Measurements from ENCODE around the gene CD101. TPM values are rescaled to one million over a fixed set of nuclear protein-coding genes. Genes with fewer than 3 reads are reported as not detected.

CD101 gene
- total RNA-seq, 1 experiment from 2014 or later, result 0.86 TPM

DNA sequence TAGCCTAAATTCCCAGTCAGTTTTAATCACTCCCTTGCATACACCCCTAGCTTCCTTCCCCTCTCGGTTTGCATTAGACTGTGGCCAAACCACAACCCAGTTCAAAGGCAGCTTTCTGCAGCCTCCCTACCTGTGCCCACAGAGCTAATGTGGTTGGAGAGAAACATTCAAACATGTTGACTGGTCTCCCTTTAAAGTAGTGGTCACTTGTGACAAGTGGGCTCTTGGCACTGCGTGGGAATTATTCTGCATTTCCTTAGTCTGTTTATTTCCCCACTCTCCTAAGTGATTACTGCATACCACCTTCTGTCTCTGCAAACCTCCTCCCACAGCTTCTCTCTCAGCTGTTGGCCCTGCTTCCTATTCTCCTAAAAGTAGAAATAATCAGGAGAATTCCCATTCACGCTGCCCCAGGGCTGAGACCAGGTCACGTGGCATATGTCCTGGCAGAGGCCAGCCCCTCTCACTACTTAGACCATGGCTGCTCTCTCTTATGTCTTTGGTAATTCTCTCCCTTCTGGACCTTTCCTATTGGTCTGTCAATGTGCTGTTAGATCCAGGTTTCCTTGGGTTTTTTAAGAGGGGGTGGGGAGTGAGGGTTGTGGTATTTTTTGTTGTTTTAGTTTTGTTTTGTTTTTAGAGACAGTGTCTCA lies 38.4 kb upstream of the CD101 start:
- no peak overlapping the region for H3K4me3 Mint-ChIP-seq (ENCODE audit: unreplicated experiment)
- no peaks in the 10 kb centered on the region for H3K9me3 Mint-ChIP-seq (ENCODE audit: unreplicated experiment)
- POLR2A ChIA-PET, result no interaction called here
- Histone ChIP-seq H3K36me3 (ENCODE audit: control insufficient read depth, insufficient read depth, low read length) (0 out of 2 replicates have a peak, but pooled peaks cover 1% of the 10 kb centered on the region), H3K27me3 (replicated peaks; ENCODE audit: control insufficient read depth, insufficient read depth, low read length) (no peaks in the 10 kb centered on the region), H3K4me3 (ENCODE audit: low read depth, low read length) (no peak overlapping the region), H3K4me1 (no peaks in the 10 kb centered on the region), H3K9me3 (no peaks in the 10 kb centered on the region)
- no peaks in the 10 kb centered on the region for H3K27me3 Mint-ChIP-seq (ENCODE audit: insufficient read depth, unreplicated experiment)
- CTCF ChIA-PET, result no interaction called here
- TF ChIP-seq, protein P1, sequence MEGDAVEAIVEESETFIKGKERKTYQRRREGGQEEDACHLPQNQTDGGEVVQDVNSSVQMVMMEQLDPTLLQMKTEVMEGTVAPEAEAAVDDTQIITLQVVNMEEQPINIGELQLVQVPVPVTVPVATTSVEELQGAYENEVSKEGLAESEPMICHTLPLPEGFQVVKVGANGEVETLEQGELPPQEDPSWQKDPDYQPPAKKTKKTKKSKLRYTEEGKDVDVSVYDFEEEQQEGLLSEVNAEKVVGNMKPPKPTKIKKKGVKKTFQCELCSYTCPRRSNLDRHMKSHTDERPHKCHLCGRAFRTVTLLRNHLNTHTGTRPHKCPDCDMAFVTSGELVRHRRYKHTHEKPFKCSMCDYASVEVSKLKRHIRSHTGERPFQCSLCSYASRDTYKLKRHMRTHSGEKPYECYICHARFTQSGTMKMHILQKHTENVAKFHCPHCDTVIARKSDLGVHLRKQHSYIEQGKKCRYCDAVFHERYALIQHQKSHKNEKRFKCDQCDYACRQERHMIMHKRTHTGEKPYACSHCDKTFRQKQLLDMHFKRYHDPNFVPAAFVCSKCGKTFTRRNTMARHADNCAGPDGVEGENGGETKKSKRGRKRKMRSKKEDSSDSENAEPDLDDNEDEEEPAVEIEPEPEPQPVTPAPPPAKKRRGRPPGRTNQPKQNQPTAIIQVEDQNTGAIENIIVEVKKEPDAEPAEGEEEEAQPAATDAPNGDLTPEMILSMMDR (IDR thresholded peaks at IDR 0.05; ENCODE audit: insufficient read depth in 1 of 2, low read depth in 1 of 2, low read length in 1 of 2, severe bottlenecking in 1 of 2, unreplicated experiment in 1 of 2), result no peak
- no peaks in the 10 kb centered on the region for H3K36me3 Mint-ChIP-seq (ENCODE audit: insufficient read depth, unreplicated experiment)
- no peak for DNase-seq
- H3K4me1 Mint-ChIP-seq (ENCODE audit: low read depth, unreplicated experiment), result no peaks in the 10 kb centered on the region
- BruUV-seq (replicated peaks), result no TSS peak
- intact Hi-C loops (cut with micrococcal nuclease; ENCODE audit: unreplicated experiment), result no loop called here
- H3K27ac Mint-ChIP-seq (ENCODE audit: unreplicated experiment), result no peak overlapping the region

DNA sequence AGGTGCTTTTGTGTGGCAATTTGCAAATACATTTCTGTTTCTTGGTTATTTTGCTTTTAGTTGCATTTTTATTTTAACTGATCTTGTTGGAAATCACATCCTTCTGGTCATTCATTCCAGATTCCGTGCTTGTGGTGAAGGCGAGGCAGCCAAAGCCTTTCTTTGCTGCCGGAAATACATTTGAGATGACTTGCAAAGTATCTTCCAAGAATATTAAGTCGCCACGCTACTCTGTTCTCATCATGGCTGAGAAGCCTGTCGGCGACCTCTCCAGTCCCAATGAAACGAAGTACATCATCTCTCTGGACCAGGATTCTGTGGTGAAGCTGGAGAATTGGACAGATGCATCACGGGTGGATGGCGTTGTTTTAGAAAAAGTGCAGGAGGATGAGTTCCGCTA lies 34.8 kb upstream of the CD101 start:
- no TSS peak for BruUV-seq (replicated peaks)
- POLR2A ChIA-PET, result no interaction called here
- no peak for DNase-seq
- Histone ChIP-seq H3K4me3 (ENCODE audit: low read depth, low read length) (no peak overlapping the region), H3K27me3 (replicated peaks; ENCODE audit: control insufficient read depth, insufficient read depth, low read length) (no peaks in the 10 kb centered on the region), H3K4me1 (no peaks in the 10 kb centered on the region), H3K9me3 (no peaks in the 10 kb centered on the region), H3K36me3 (ENCODE audit: control insufficient read depth, insufficient read depth, low read length) (no peaks in the 10 kb centered on the region)
- Mint-ChIP-seq H3K4me3 (ENCODE audit: unreplicated experiment) (no peak overlapping the region), H3K27me3 (ENCODE audit: insufficient read depth, unreplicated experiment) (no peaks in the 10 kb centered on the region), H3K27ac (ENCODE audit: unreplicated experiment) (no peak overlapping the region), H3K4me1 (ENCODE audit: low read depth, unreplicated experiment) (no peaks in the 10 kb centered on the region), H3K36me3 (ENCODE audit: insufficient read depth, unreplicated experiment) (no peaks in the 10 kb centered on the region), H3K9me3 (ENCODE audit: unreplicated experiment) (no peaks in the 10 kb centered on the region)
- CTCF ChIA-PET, result no interaction called here
- intact Hi-C loops (cut with micrococcal nuclease; ENCODE audit: unreplicated experiment), result no loop called here
- TF ChIP-seq, protein P1 (IDR thresholded peaks at IDR 0.05; ENCODE audit: insufficient read depth in 1 of 2, low read depth in 1 of 2, low read length in 1 of 2, severe bottlenecking in 1 of 2, unreplicated experiment in 1 of 2), result no peak

DNA sequence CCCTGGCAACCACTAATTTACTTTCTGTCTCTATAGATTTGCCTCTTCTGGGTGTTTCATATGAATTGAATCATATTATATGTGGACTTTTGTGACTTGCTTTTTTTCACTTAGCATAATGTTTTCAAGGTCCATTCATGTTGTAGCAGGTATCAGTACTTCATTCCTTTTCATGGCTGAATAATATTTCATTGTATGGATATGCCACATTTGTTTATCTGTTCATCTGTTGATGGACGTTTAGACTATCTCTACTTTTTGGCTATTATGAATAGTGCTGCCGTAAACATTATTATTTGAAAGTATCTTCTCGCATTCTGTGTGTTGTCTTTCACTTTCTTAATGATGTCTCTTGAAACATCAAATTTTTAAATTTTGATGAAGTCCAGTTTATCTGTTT lies 32.8 kb upstream of the CD101 start:
- Mint-ChIP-seq H3K36me3 (ENCODE audit: insufficient read depth, unreplicated experiment) (no peaks in the 10 kb centered on the region), H3K27me3 (ENCODE audit: insufficient read depth, unreplicated experiment) (no peaks in the 10 kb centered on the region), H3K4me1 (ENCODE audit: low read depth, unreplicated experiment) (no peaks in the 10 kb centered on the region), H3K9me3 (ENCODE audit: unreplicated experiment) (no peaks in the 10 kb centered on the region), H3K4me3 (ENCODE audit: unreplicated experiment) (no peak overlapping the region), H3K27ac (ENCODE audit: unreplicated experiment) (no peak overlapping the region)
- TF ChIP-seq, protein P1 (IDR thresholded peaks at IDR 0.05; ENCODE audit: insufficient read depth in 1 of 2, low read depth in 1 of 2, low read length in 1 of 2, severe bottlenecking in 1 of 2, unreplicated experiment in 1 of 2), result no peak
- POLR2A ChIA-PET, result no interaction called here
- CTCF ChIA-PET, result no interaction called here
- no peak for DNase-seq
- Histone ChIP-seq H3K27me3 (replicated peaks; ENCODE audit: control insufficient read depth, insufficient read depth, low read length) (no peaks in the 10 kb centered on the region), H3K4me3 (ENCODE audit: low read depth, low read length) (no peak overlapping the region), H3K4me1 (no peaks in the 10 kb centered on the region), H3K36me3 (ENCODE audit: control insufficient read depth, insufficient read depth, low read length) (no peaks in the 10 kb centered on the region), H3K9me3 (no peaks in the 10 kb centered on the region)
- BruUV-seq (replicated peaks), result no TSS peak
- intact Hi-C loops (cut with micrococcal nuclease; ENCODE audit: unreplicated experiment), result no loop called here
